Mesenchymal stem cell (in vitro differentiated cells and primary cell): Measurements from ENCODE around the gene CCDC141.
"Not testable (repeated sequence)": the region's sequence is repeated elsewhere in the genome, so short reads cannot be mapped to it uniquely, and the experiment has no call there.

Experiments
- DNase-seq: peaks from one replicate; pipeline ENCODE4 v3.0.0-alpha.2; 2013
- H2AFZ ChIP-seq: one replicate; pipeline ENCODE4 v1.6.1; 2013; ENCODE audit warnings: low read depth, mild to moderate bottlenecking, control low read depth, inconsistent platforms, low read length, moderate library complexity
- H2AK5ac ChIP-seq: 2 replicates; pipeline ENCODE4 v1.6.1; 2013; ENCODE audit warnings: low read length, moderate library complexity, mild to moderate bottlenecking, inconsistent platforms; ENCODE audit not compliant: severe bottlenecking
- H2BK120ac ChIP-seq: one replicate; pipeline ENCODE4 v1.6.1; 2013; ENCODE audit warnings: low read depth, mild to moderate bottlenecking, inconsistent platforms, low read length, moderate library complexity
- H2BK12ac ChIP-seq, 2 experiments: one replicate each; pipeline ENCODE4 v1.6.1; 2013; ENCODE audit warnings: inconsistent platforms in 2 of 2, low read length in 2 of 2, mild to moderate bottlenecking in 2 of 2, moderate library complexity in 2 of 2, control low read depth in 1 of 2
- H2BK15ac ChIP-seq: one replicate; pipeline ENCODE4 v1.6.1; 2013; ENCODE audit warnings: mild to moderate bottlenecking, low read depth, inconsistent platforms; ENCODE audit not compliant: poor library complexity, severe bottlenecking
- H2BK5ac ChIP-seq: 2 replicates; pipeline ENCODE4 v1.6.1; 2013; ENCODE audit warnings: low read depth, mild to moderate bottlenecking, low read length, control low read depth, inconsistent platforms; ENCODE audit not compliant: poor library complexity, severe bottlenecking
- H3K14ac ChIP-seq, 2 experiments: one replicate each; pipeline ENCODE4 v1.6.1; 2013; ENCODE audit warnings: inconsistent platforms in 2 of 2, low read length in 2 of 2, control low read depth in 1 of 2, mild to moderate bottlenecking in 1 of 2, moderate library complexity in 1 of 2
- H3K18ac ChIP-seq, 2 experiments: one replicate each; pipeline ENCODE4 v1.6.1; 2013; ENCODE audit warnings: inconsistent platforms in 2 of 2, low read length in 2 of 2, control low read depth in 1 of 2, low read depth in 1 of 2, mild to moderate bottlenecking in 1 of 2
- H3K23ac ChIP-seq, 2 experiments: one replicate each; pipeline ENCODE4 v1.6.1; 2013; ENCODE audit warnings: inconsistent platforms in 2 of 2, low read length in 2 of 2, mild to moderate bottlenecking in 2 of 2, moderate library complexity in 2 of 2, control low read depth in 1 of 2
- H3K27ac ChIP-seq: 2 replicates; pipeline ENCODE4 v1.5.1; 2013; ENCODE audit warnings: mild to moderate bottlenecking, moderate library complexity, low read length, control low read depth, inconsistent platforms; ENCODE audit not compliant: poor library complexity, severe bottlenecking
- H3K27me3 ChIP-seq, 2 experiments: 2 replicates each; pipeline versions ENCODE4 v1.6.1 to v1.7.0; 2013; ENCODE audit warnings: low read length in 2 of 2, mild to moderate bottlenecking in 2 of 2, moderate library complexity in 2 of 2, control low read depth in 1 of 2, inconsistent platforms in 1 of 2; ENCODE audit not compliant: control insufficient read depth in 1 of 2, insufficient read depth in 1 of 2
- H3K36me3 ChIP-seq, 2 experiments: 2 replicates each; pipeline versions ENCODE4 v1.6.1 to v1.7.0; 2013; ENCODE audit warnings: low read length in 2 of 2, control low read depth in 1 of 2, inconsistent platforms in 1 of 2, low read depth in 1 of 2, mild to moderate bottlenecking in 1 of 2; ENCODE audit not compliant: insufficient read depth in 2 of 2, control insufficient read depth in 1 of 2
- H3K4ac ChIP-seq, 2 experiments: one replicate each; pipeline ENCODE4 v1.6.1; 2013; ENCODE audit warnings: inconsistent platforms in 2 of 2, low read length in 2 of 2, mild to moderate bottlenecking in 2 of 2, moderate library complexity in 2 of 2, control low read depth in 1 of 2, low read depth in 1 of 2
- H3K4me1 ChIP-seq: 2 replicates; pipeline ENCODE4 v1.6.1; 2013; ENCODE audit warnings: low read depth, low read length, control low read depth; ENCODE audit not compliant: control insufficient read depth, insufficient read depth
- H3K4me2 ChIP-seq: 2 replicates; pipeline ENCODE4 v1.6.1; 2013; ENCODE audit warnings: low read length, mild to moderate bottlenecking, inconsistent platforms; ENCODE audit not compliant: poor library complexity, severe bottlenecking
- H3K4me3 ChIP-seq, 2 experiments: 2 replicates each; pipeline versions ENCODE4 v1.5.1 to v1.7.0; 2013; ENCODE audit warnings: low read length in 2 of 2, mild to moderate bottlenecking in 2 of 2, control low read depth in 1 of 2, low read depth in 1 of 2; ENCODE audit not compliant: insufficient read depth in 1 of 2
- H3K79me1 ChIP-seq: replicated peaks from 2 replicates; pipeline ENCODE4 v1.6.1; 2013; ENCODE audit warnings: mild to moderate bottlenecking, control low read depth, low read length, inconsistent platforms; ENCODE audit not compliant: poor library complexity, severe bottlenecking
- H3K9ac ChIP-seq: 2 replicates; pipeline ENCODE4 v1.7.0; 2013; ENCODE audit warnings: mild to moderate bottlenecking, low read length, moderate library complexity
- H3K9me3 ChIP-seq: 2 replicates; pipeline ENCODE4 v1.7.0; 2013; ENCODE audit warnings: mild to moderate bottlenecking, low read length; ENCODE audit not compliant: control insufficient read depth
- H4K8ac ChIP-seq: one replicate; pipeline ENCODE4 v1.6.1; 2013; ENCODE audit warnings: inconsistent platforms, mild to moderate bottlenecking, low read length, moderate library complexity
- H4K91ac ChIP-seq: one replicate; pipeline ENCODE4 v1.6.1; 2013; ENCODE audit warnings: mild to moderate bottlenecking, low read length, inconsistent platforms
- WGBS: methylation state at CpG from one replicate; pipeline ENCODE4 v1.1.7; 2013; ENCODE audit warnings: mixed read lengths; 5-methylcytosine and 5-hydroxymethylcytosine counted together

The CCDC141 gene

DNA sequence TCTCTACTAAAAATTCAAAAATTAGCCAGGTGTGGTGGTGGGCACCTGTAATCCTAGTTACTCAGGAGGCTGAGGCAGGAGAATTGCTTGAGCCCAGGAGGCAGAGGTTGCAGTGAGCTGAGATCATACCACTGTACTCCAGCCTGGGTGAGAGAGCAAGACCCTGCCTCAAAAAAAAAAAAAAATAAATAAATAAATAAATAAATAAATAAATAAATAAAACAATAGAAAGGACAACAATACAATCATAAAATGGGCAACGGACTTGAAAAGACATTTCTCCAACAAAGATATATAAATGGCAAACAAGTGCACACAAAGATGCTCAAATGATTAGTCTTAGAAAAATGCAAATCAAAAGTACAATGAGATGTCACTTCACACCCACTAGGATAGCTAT, 60.5 kb downstream of the CCDC141 start:
- 100% methylated on average over 1 of the region's 1 CpG for WGBS
- H3K14ac ChIP-seq, H2BK5ac ChIP-seq, H3K4me2 ChIP-seq, H3K9ac ChIP-seq, H3K9me3 ChIP-seq, H2AK5ac ChIP-seq, H3K27me3 ChIP-seq, DNase-seq, H2BK12ac ChIP-seq, H4K91ac ChIP-seq, H3K18ac ChIP-seq, H4K8ac ChIP-seq, H2BK120ac ChIP-seq, H3K4me3 ChIP-seq, H3K79me1 ChIP-seq, H2AFZ ChIP-seq, H3K23ac ChIP-seq, H3K4ac ChIP-seq, H2BK15ac ChIP-seq, H3K36me3 ChIP-seq, H3K27ac ChIP-seq, H3K4me1 ChIP-seq: not testable (repeated sequence)

GRCh38 chr2:178982652-178983051, 67.3 kb downstream of the CCDC141 start:
- not testable (repeated sequence) for DNase-seq, H3K4me2 ChIP-seq, H3K4me1 ChIP-seq, H2BK120ac ChIP-seq, H3K36me3 ChIP-seq, H3K18ac ChIP-seq, H3K27ac ChIP-seq, H4K91ac ChIP-seq, H3K9me3 ChIP-seq, H3K4me3 ChIP-seq, H3K27me3 ChIP-seq, H3K23ac ChIP-seq, H3K9ac ChIP-seq, H2AK5ac ChIP-seq, H3K14ac ChIP-seq, H3K4ac ChIP-seq, H3K79me1 ChIP-seq, H2BK5ac ChIP-seq, H2AFZ ChIP-seq, H4K8ac ChIP-seq, H2BK15ac ChIP-seq, H2BK12ac ChIP-seq
- WGBS: 77% methylated on average over 7 of the region's 10 CpGs

DNA sequence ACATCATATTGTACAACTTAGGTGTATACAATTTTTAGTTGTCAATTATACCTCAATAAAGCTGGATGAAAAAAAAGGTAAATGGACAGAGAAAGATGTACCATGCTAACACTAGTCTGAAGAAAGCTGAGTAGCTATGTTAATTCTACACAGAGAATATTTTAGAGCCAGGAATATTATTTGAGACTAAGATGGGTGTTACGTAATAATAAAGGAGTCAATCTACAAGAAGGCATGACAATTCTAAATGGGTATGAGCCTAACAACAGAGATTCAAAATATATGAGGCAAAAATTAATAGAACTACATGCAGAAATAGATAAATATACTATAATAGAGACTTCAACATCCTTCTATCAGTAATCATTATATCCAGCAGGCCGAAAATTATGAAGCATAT, 69.1 kb downstream of the CCDC141 start:
- WGBS: 86% methylated on average over 2 of the region's 2 CpGs
- H3K9me3 ChIP-seq: no peaks in the 10 kb centered on the region
- no peak overlapping the region for H3K27ac ChIP-seq
- no peak overlapping the region for H4K91ac ChIP-seq
- no peak overlapping the region for H2BK120ac ChIP-seq
- no peak overlapping the region for H3K14ac ChIP-seq
- H3K4me1 ChIP-seq: no peaks in the 10 kb centered on the region
- H3K23ac ChIP-seq: no peak overlapping the region
- H2BK15ac ChIP-seq: no peak overlapping the region
- no peaks in the 10 kb centered on the region for H3K36me3 ChIP-seq
- no peak overlapping the region for H2AFZ ChIP-seq
- H2AK5ac ChIP-seq: no peak overlapping the region
- H3K79me1 ChIP-seq: no peaks in the 10 kb centered on the region
- no peak overlapping the region for H3K18ac ChIP-seq
- no peak overlapping the region for H2BK5ac ChIP-seq
- no peak overlapping the region for H2BK12ac ChIP-seq
- DNase-seq: no peak
- H4K8ac ChIP-seq: no peak overlapping the region
- no peak overlapping the region for H3K4ac ChIP-seq
- H3K27me3 ChIP-seq: no peaks in the 10 kb centered on the region
- no peak overlapping the region for H3K4me3 ChIP-seq
- no peak overlapping the region for H3K9ac ChIP-seq
- H3K4me2 ChIP-seq: no peak overlapping the region

- Histone ChIP-seq H2BK5ac (no peak overlapping the region), H2AK5ac (no peak overlapping the region), H3K4me3 (no peak overlapping the region), H3K27me3 (no peaks in the 10 kb centered on the region), H3K27ac (no peak overlapping the region), H3K23ac (no peak overlapping the region), H3K9me3 (no peaks in the 10 kb centered on the region), H3K18ac (no peak overlapping the region), H2BK120ac (no peak overlapping the region), H3K4me1 (no peaks in the 10 kb centered on the region), H3K4ac (no peak overlapping the region), H3K36me3 (no peaks in the 10 kb centered on the region), H3K79me1 (no peaks in the 10 kb centered on the region), H2AFZ (no peak overlapping the region), H3K9ac (no peak overlapping the region), H3K4me2 (no peak overlapping the region), H4K91ac (no peak overlapping the region), H2BK12ac (no peak overlapping the region), H2BK15ac (no peak overlapping the region), H3K14ac (no peak overlapping the region), H4K8ac (no peak overlapping the region)
- WGBS: no CpG with 5 or more reads among the region's 2 CpGs
- DNase-seq: no peak
Measured at GRCh38 chr2:178978667-178979066, 71.3 kb downstream of the CCDC141 start.
